GM12891 (cell line): ENCODE measurements around the gene DIRAS1.

ENCODE experiments used
- POLR2A ChIP-seq: IDR thresholded peaks from 2 replicates; pipeline ENCODE4 v1.6.1; 2011; ENCODE audit warnings: low read depth, low read length, control low read depth
- POLR2AphosphoS5 ChIP-seq: IDR thresholded peaks from 2 replicates; pipeline ENCODE4 v1.6.1; 2011; ENCODE audit warnings: low read depth, low read length, control low read depth

DNA sequence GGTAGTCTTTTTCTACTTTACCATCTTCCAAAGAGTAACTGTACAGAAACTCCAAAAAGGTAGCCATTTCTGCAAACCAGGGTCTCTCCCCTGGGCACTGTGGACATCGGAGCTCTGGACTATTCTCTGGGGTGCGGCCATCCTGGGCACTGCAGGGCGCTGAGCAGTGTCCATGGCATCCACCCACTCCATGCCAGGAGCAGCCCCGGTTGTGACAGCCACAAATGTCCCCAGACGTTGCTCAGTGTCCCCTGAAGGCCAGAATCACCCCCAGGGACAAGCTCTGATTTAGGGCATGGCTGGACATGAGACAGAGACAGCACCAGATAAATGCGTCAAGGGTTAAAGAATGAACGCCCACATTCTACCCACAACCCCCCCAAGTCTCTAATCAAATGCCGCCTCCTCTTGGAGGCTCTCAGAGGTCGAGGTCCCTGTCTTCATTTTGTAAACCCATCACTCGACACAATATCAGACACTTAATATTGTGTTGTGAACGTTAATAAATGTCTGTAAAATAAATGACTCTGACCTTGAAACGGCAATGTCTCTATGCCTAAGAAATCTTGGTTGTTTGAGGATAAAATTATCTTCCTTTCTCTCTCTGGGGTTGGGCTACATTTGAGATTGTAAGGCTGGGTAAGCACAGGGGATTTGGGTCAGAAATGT, 27.5 kb downstream of the DIRAS1 start:
- TF ChIP-seq POLR2A (no peak), POLR2AphosphoS5 (no peak)
